Measurements from ENCODE around the gene VMP1.

VMP1 gene

DNA sequence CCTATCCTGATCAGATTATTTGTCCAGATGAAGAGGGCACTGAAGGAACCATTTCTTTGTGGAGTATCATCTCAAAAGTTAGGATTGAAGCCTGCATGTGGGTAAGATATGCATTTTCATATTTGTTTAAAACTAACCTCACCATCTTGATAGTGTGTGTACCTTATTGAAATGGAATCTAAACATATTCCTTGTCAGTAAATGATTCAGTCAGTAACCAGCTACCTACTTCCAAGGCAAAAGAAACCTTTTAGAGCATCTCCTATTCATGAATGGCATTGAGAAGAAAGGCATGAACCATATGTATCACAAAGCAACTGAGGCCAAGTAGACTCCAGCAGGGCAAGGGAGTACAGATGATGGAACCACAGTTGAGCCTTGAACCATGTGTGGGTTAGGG is 57.6 kb downstream of the VMP1 start:
- DNase-seq (ENCODE audit: low read depth), result no peak
- TF ChIP-seq, protein P1, sequence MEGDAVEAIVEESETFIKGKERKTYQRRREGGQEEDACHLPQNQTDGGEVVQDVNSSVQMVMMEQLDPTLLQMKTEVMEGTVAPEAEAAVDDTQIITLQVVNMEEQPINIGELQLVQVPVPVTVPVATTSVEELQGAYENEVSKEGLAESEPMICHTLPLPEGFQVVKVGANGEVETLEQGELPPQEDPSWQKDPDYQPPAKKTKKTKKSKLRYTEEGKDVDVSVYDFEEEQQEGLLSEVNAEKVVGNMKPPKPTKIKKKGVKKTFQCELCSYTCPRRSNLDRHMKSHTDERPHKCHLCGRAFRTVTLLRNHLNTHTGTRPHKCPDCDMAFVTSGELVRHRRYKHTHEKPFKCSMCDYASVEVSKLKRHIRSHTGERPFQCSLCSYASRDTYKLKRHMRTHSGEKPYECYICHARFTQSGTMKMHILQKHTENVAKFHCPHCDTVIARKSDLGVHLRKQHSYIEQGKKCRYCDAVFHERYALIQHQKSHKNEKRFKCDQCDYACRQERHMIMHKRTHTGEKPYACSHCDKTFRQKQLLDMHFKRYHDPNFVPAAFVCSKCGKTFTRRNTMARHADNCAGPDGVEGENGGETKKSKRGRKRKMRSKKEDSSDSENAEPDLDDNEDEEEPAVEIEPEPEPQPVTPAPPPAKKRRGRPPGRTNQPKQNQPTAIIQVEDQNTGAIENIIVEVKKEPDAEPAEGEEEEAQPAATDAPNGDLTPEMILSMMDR (IDR thresholded peaks at IDR 0.05; ENCODE audit: control insufficient read depth, insufficient read depth, low read depth, low read length, missing control alignments), result no peak
- no peak overlapping the region for H3K4me3 ChIP-seq (ENCODE audit: control insufficient read depth, low read depth, low read length)

DNA sequence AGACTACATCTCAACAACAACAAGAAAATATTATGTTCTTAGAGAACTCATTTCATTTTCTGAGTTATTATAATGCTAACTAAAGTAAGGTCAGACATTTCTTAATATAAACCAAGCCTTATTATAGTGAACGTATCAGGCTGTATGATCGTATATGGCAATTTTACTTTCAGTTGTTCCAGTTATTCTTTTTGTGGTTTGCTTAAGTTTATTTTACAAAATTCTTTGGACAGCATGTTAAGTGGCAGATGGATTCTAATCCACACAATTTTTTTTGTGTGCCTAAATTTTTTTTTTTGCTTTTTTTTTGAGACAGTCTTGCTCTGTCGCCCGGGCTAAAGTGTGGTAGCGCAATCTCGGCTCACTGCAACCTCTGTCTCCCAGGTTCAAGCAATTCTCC is 59.0 kb downstream of the VMP1 start:
- DNase-seq (ENCODE audit: low read depth), result no peak
- TF ChIP-seq, protein P1 (IDR thresholded peaks at IDR 0.05; ENCODE audit: control insufficient read depth, insufficient read depth, low read depth, low read length, missing control alignments), result no peak
- no peak overlapping the region for H3K4me3 ChIP-seq (ENCODE audit: control insufficient read depth, low read depth, low read length)

DNA sequence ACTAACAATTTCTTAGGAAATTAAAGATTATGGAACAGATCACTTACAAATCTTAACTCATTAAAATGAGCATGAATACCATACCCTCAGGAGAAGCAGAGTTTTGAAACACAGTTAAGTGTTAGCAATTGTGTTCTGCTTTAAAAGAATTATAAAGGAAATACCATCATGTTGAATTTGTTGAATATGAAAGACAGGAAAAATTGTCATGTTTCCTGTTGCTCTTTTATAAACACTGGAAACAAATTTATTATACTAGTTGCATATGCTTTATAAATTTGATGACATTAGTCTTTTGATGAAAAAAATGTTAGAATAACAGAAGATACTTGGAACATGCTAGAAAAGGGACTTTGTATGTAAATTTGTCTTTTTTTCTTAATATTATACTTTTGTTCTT is 59.7 kb downstream of the VMP1 start:
- DNase-seq (ENCODE audit: low read depth), result no peak
- TF ChIP-seq, protein P1 (IDR thresholded peaks at IDR 0.05; ENCODE audit: control insufficient read depth, insufficient read depth, low read depth, low read length, missing control alignments), result no peak

DNA sequence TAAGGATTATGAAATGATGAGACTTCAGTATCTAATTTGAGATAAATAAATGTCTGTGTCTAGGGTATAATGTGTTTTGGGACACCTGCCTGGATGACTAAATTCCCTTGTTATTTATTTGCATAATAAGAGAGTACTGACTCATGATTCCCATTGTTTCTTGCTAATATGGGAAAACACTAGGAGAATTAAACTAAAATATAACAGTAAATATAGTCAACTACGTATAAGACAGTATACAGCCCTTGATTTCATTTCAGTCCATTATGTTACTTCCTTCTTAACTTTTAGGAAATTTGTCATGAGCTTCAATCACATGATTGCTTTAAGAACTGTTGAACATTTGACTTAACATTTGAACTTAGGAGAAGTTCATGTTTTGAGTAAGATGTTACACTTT is 62.4 kb downstream of the VMP1 start:
- TF ChIP-seq, protein P1 (IDR thresholded peaks at IDR 0.05; ENCODE audit: control insufficient read depth, insufficient read depth, low read depth, low read length, missing control alignments), result no peak
- no peak overlapping the region for H3K4me3 ChIP-seq (ENCODE audit: control insufficient read depth, low read depth, low read length)
- no peak for DNase-seq (ENCODE audit: low read depth)

More for the DNA sequence above, 59.7 kb downstream of the VMP1 start:
- no peak overlapping the region for H3K4me3 ChIP-seq (ENCODE audit: control insufficient read depth, low read depth, low read length)

DNA sequence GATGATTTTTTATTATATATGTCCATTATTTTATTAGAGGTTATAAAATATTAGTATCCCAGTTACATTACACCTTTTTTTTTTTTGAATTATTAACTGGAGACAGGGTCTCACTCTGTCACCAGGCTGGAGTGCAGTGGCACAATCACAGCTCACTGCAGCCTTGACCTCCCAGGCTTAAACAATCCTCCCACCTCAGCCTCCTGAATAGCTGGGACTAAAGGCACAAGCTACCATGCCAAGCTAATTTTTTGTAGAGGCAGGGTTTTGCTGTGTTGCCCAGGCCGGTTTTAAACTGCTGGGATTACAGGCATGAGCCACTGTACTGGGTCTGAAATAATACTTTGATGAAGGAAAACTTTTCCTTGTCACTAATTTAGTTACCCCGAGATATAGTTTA is 63.6 kb downstream of the VMP1 start:
- TF ChIP-seq, protein P1 (IDR thresholded peaks at IDR 0.05; ENCODE audit: control insufficient read depth, insufficient read depth, low read depth, low read length, missing control alignments), result no peak
- DNase-seq (ENCODE audit: low read depth), result no peak
- no peak overlapping the region for H3K4me3 ChIP-seq (ENCODE audit: control insufficient read depth, low read depth, low read length)

DNA sequence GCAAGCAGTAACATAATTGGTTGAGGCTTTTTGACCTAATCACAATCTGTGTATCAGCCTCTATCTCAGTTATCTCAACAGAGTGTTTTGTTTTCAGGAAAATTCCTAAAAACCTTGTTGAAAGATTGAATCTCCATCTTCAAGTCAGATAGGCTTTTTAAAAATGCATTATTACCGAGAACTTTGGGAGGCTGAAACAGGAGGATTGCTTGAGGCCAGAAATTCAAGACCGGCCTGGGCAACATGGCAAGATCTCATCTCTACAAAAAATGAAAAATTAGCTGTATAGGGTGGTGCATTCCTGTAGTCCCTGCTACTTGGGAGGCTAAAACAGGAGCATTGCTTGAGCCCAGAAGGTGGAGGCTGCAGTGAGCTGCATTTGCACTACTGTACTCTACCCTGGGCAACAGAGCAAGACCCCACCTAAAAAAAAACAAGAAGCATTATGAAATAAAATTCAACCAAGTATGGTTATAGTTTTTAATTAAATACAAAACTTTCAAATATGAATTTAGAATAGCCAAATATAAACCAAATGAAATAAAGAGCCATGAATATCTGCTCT is 68.4 kb downstream of the VMP1 start:
- DNase-seq (ENCODE audit: low read depth), result no peak
- H3K4me3 ChIP-seq (ENCODE audit: control insufficient read depth, low read depth, low read length), result no peak overlapping the region
- TF ChIP-seq, protein P1 (IDR thresholded peaks at IDR 0.05; ENCODE audit: control insufficient read depth, insufficient read depth, low read depth, low read length, missing control alignments), result no peak

DNA sequence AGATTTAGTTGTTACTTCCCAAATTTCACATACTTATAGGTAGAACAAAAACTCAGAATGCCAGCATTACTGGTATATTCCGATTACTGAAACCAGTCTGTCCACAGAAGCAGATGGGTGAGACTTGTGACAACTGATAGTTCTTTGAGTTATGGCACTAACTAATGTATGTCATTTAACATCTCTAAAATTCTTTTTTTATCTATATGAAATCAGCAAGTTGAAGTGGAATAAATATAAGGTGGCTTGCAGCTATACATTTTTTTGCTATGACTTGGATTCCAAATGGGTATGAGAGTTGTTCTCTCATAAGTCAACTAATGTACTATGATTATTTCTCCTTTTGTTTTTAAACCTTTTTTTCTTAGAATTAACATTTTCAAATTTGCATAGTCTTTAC is 69.1 kb downstream of the VMP1 start:
- DNase-seq (ENCODE audit: low read depth), result no peak
- TF ChIP-seq, protein P1 (IDR thresholded peaks at IDR 0.05; ENCODE audit: control insufficient read depth, insufficient read depth, low read depth, low read length, missing control alignments), result no peak
- H3K4me3 ChIP-seq (ENCODE audit: control insufficient read depth, low read depth, low read length), result no peak overlapping the region

Data from AG09309 (cell line).